ENCODE data around the gene LAMTOR5.
"Not testable (repeated sequence)": the region's sequence is repeated elsewhere in the genome, so short reads cannot be mapped to it uniquely, and the experiment has no call there.

The LAMTOR5 gene

GRCh38 chr1:110437645-110438299 is 30.3 kb upstream of the LAMTOR5 start:
- H3K27me3 Mint-ChIP-seq: peaks cover 21 to 23% of the 10 kb centered on the region in 2 donors
- peaks cover 7 to 12% of the 10 kb centered on the region in 2 donors for H3K4me1 Mint-ChIP-seq
- DNase-seq; ATAC-seq (replicated peaks); H3K4me3 Mint-ChIP-seq; H3K36me3 Mint-ChIP-seq; H3K9me3 Mint-ChIP-seq; H3K27ac Mint-ChIP-seq: not testable (repeated sequence)

- H3K4me1 Mint-ChIP-seq: peaks cover 7 to 12% of the 10 kb centered on the region in 2 donors
- DNase-seq (no peak), ATAC-seq (replicated peaks) (no peak)
- H3K27ac Mint-ChIP-seq: no peak overlapping the region
- H3K9me3 Mint-ChIP-seq: no peaks in the 10 kb centered on the region
- H3K4me3 Mint-ChIP-seq: no peak overlapping the region
- peaks cover 22 to 24% of the 10 kb centered on the region in 2 donors for H3K27me3 Mint-ChIP-seq
- H3K36me3 Mint-ChIP-seq: no peaks in the 10 kb centered on the region
These were observed 29.1 kb upstream of the LAMTOR5 start for GRCh38 chr1:110436635-110437034.

- no peaks in the 10 kb centered on the region for H3K36me3 Mint-ChIP-seq
- H3K4me3 Mint-ChIP-seq: no peak overlapping the region
- H3K27me3 Mint-ChIP-seq: peaks cover 32 to 36% of the 10 kb centered on the region in 2 donors
- DNase-seq (no peak), ATAC-seq (replicated peaks) (no peak)
- no peaks in the 10 kb centered on the region for H3K9me3 Mint-ChIP-seq
- peaks cover 6 to 8% of the 10 kb centered on the region in 2 donors for H3K4me1 Mint-ChIP-seq
- H3K27ac Mint-ChIP-seq: no peak overlapping the region
These were observed 27.5 kb upstream of the LAMTOR5 start for GRCh38 chr1:110434946-110435345.

GRCh38 chr1:110433803-110434202 is 26.3 kb upstream of the LAMTOR5 start:
- Mint-ChIP-seq H3K9me3 (no peaks in the 10 kb centered on the region), H3K27ac (no peak overlapping the region), H3K27me3 (peaks cover 29 to 33% of the 10 kb centered on the region in 2 donors), H3K4me1 (peaks cover 3 to 4% of the 10 kb centered on the region in 2 donors), H3K36me3 (no peaks in the 10 kb centered on the region), H3K4me3 (no peak overlapping the region)
- ATAC-seq (replicated peaks) (peak; percentile 44 to 61), DNase-seq (no peak)

GRCh38 chr1:110433213-110433612 is 25.7 kb upstream of the LAMTOR5 start:
- H3K27ac Mint-ChIP-seq: no peak overlapping the region
- ATAC-seq (replicated peaks) (no peak), DNase-seq (no peak)
- no peaks in the 10 kb centered on the region for H3K36me3 Mint-ChIP-seq
- peaks cover 0 to 3% of the 10 kb centered on the region in 2 donors for H3K4me1 Mint-ChIP-seq
- no peak overlapping the region for H3K4me3 Mint-ChIP-seq
- H3K9me3 Mint-ChIP-seq: no peaks in the 10 kb centered on the region
- peaks cover 23 to 27% of the 10 kb centered on the region in 2 donors for H3K27me3 Mint-ChIP-seq

GRCh38 chr1:110430901-110431300 is 23.4 kb upstream of the LAMTOR5 start:
- Mint-ChIP-seq H3K36me3 (no peaks in the 10 kb centered on the region), H3K27me3 (peaks cover 22 to 23% of the 10 kb centered on the region in 2 donors), H3K9me3 (no peaks in the 10 kb centered on the region), H3K27ac (peak overlapping the region; percentile 49), H3K4me3 (no peak overlapping the region), H3K4me1 (no peaks in the 10 kb centered on the region)
- ATAC-seq (replicated peaks) (no peak), DNase-seq (no peak)

GRCh38 chr1:110430366-110430765 is 22.9 kb upstream of the LAMTOR5 start:
- H3K27me3 Mint-ChIP-seq: peaks cover 22 to 29% of the 10 kb centered on the region in 2 donors
- H3K27ac Mint-ChIP-seq: no peak overlapping the region
- H3K4me3 Mint-ChIP-seq: no peak overlapping the region
- H3K36me3 Mint-ChIP-seq: no peaks in the 10 kb centered on the region
- ATAC-seq (replicated peaks): no peak
- no peaks in the 10 kb centered on the region for H3K4me1 Mint-ChIP-seq
- DNase-seq: no peak
- no peaks in the 10 kb centered on the region for H3K9me3 Mint-ChIP-seq

GRCh38 chr1:110428946-110429345 is 21.5 kb upstream of the LAMTOR5 start:
- DNase-seq (no peak), ATAC-seq (replicated peaks) (no peak)
- Mint-ChIP-seq H3K27ac (no peak overlapping the region), H3K9me3 (no peaks in the 10 kb centered on the region), H3K27me3 (peaks cover 22 to 33% of the 10 kb centered on the region in 2 donors), H3K4me1 (no peaks in the 10 kb centered on the region), H3K4me3 (no peak overlapping the region), H3K36me3 (no peaks in the 10 kb centered on the region)

GRCh38 chr1:110426854-110427253 is 19.4 kb upstream of the LAMTOR5 start:
- Mint-ChIP-seq H3K4me3 (no peak overlapping the region), H3K27ac (no peak overlapping the region), H3K9me3 (peaks cover 2% of the 10 kb centered on the region in 2 donors), H3K4me1 (no peaks in the 10 kb centered on the region), H3K27me3 (peaks cover 22 to 28% of the 10 kb centered on the region in 2 donors), H3K36me3 (peaks cover 2 to 3% of the 10 kb centered on the region in 2 donors)
- DNase-seq (no peak), ATAC-seq (replicated peaks) (no peak)

- H3K9me3 Mint-ChIP-seq: peaks cover 3 to 6% of the 10 kb centered on the region in 2 donors
- no peak overlapping the region for H3K4me3 Mint-ChIP-seq
- DNase-seq (no peak), ATAC-seq (replicated peaks) (no peak)
- peaks cover 4% of the 10 kb centered on the region in 2 donors for H3K36me3 Mint-ChIP-seq
- H3K27me3 Mint-ChIP-seq: peaks cover 13 to 17% of the 10 kb centered on the region in 2 donors
- H3K4me1 Mint-ChIP-seq: no peaks in the 10 kb centered on the region
- no peak overlapping the region for H3K27ac Mint-ChIP-seq
These were observed 18.2 kb upstream of the LAMTOR5 start for GRCh38 chr1:110425612-110426152.

GRCh38 chr1:110424699-110425611 is 17.5 kb upstream of the LAMTOR5 start:
- no peak overlapping the region for H3K4me3 Mint-ChIP-seq
- peaks cover 4% of the 10 kb centered on the region in 2 donors for H3K36me3 Mint-ChIP-seq
- no peak for ATAC-seq (replicated peaks)
- DNase-seq: no peak
- no peaks in the 10 kb centered on the region for H3K4me1 Mint-ChIP-seq
- peaks cover 3 to 6% of the 10 kb centered on the region in 2 donors for H3K9me3 Mint-ChIP-seq
- no peak overlapping the region for H3K27ac Mint-ChIP-seq
- peaks cover 8 to 17% of the 10 kb centered on the region in 2 donors for H3K27me3 Mint-ChIP-seq

GRCh38 chr1:110420874-110421793 is 13.6 kb upstream of the LAMTOR5 start:
- Mint-ChIP-seq H3K36me3 (peaks cover 4% of the 10 kb centered on the region in 2 donors), H3K27me3 (peaks cover 7 to 11% of the 10 kb centered on the region in 2 donors), H3K4me1 (no peaks in the 10 kb centered on the region), H3K27ac (no peak overlapping the region), H3K4me3 (no peak overlapping the region), H3K9me3 (peaks cover 3 to 6% of the 10 kb centered on the region in 2 donors)
- no peak for ATAC-seq (replicated peaks)
- no peak for DNase-seq

- Mint-ChIP-seq H3K4me3 (no peak overlapping the region), H3K36me3 (peaks cover 4% of the 10 kb centered on the region in 2 donors), H3K27ac (no peak overlapping the region), H3K9me3 (peaks cover 3 to 6% of the 10 kb centered on the region in 2 donors), H3K27me3 (peaks cover 3 to 7% of the 10 kb centered on the region in 2 donors), H3K4me1 (no peaks in the 10 kb centered on the region)
- DNase-seq (no peak), ATAC-seq (replicated peaks) (no peak)
These were observed 12.6 kb upstream of the LAMTOR5 start for GRCh38 chr1:110420023-110420662.

All from stimulated activated naive B cell treated with anti-CD40 and anti-IgM and Interleukin-4, amounts not matched to agents 10 μg/mL and 1 μg/mL and 100 μg/mL, for 72 hours (primary cell).